ENCODE data around the gene TBC1D22B.
"Not testable (repeated sequence)": the region's sequence is repeated elsewhere in the genome, so short reads cannot be mapped to it uniquely, and the experiment has no call there.

TBC1D22B gene

GRCh38 chr6:37321516-37322415, 64.2 kb downstream of the TBC1D22B start:
- DNase-seq: no peak

DNA sequence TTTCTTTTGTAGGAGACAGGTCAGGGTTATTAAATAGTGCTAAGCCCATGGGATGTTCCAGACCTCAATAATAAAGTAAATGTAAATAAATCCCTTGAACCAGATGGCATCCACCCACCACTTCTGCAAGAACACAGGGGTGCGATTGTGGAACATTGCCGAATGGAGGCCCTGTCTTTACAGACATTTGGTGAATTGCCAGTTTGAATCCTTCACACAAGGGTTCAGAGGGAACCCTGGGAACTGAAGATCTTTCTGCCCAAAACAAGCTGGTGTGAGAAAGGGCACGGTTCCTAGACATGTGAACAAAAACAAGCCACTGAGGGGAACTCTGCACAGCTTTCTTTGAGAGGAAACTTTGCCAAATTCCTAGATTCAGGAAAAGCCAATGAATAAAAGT, 66.0 kb downstream of the TBC1D22B start:
- DNase-seq: peak; percentile 16

GRCh38 chr6:37324131-37325033, 66.8 kb downstream of the TBC1D22B start:
- peak; percentile 84 for DNase-seq

- DNase-seq: not testable (repeated sequence)
These were observed 72.8 kb downstream of the TBC1D22B start for GRCh38 chr6:37330345-37330744.

DNA sequence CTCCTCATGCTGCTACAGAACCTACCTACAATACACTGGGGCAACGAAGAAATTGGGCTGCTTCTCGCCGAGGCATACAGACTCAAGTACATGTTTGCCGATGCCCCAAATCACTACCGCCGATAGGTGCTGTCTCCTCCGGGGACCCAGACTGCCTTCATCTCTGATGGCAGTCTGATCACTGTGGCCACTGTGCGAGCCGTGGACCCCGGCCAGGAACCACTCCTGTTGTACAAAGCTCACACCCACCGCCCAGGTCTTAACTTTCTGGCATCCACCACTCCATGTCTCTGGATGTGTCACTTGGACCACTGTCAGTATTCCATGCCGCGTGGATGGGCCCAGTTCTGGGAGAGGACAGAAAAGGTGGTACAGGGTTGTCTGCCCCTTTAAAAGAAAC, 73.5 kb downstream of the TBC1D22B start:
- DNase-seq: no peak

DNA sequence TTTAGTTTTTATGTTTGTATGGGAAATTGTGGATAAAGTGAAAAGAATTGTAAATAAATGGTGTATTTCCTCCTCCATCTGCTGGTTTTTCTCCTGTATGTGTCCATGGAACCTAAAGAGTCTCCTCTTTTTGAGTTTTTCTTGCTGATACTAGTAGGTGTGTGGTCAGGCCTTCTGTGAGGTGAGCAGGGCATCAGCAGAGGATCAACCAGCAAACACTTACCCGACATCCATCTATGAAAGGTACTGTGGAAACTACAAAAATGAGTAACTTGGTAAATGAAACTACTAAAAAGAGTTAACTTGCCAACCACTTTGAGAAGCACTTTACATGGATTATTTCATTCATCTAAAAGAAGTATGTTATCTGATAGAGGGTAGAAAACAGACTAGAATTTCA, 75.3 kb downstream of the TBC1D22B start:
- DNase-seq: no peak

- DNase-seq: no peak
These were observed 76.5 kb downstream of the TBC1D22B start for GRCh38 chr6:37334047-37334446.

- not testable (repeated sequence) for DNase-seq
These were observed 80.7 kb downstream of the TBC1D22B start for GRCh38 chr6:37338317-37338716.

DNA sequence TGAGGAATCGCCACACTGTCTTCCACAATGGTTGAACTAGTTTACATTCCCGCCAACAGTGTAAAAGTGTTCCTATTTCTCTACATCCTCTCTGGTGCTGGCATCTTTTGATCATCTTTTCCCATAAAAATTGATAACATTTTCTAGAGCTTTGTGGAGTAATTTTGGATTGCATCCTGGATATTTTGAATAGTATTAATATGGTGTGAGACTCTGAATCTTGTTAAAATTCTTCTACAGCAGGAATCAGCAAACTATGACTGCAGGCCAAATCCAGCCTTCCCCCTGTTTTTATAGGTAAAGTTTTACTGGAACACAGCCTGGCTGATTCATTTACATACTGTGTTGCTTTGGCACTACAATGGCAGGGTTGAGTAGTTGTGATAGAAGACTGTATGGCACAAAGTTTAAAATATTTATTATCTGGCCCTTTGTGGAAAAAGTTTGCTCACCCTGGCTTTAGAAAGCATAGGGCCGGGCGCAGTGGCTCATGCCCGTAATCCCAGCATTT, 81.2 kb downstream of the TBC1D22B start:
- no peak for DNase-seq

GRCh38 chr6:37339741-37340638, 82.4 kb downstream of the TBC1D22B start:
- no peak for DNase-seq

GRCh38 chr6:37340639-37340943, 83.0 kb downstream of the TBC1D22B start:
- DNase-seq: no peak

GRCh38 chr6:37343248-37343647, 85.7 kb downstream of the TBC1D22B start:
- no peak for DNase-seq

- no peak for DNase-seq
These were observed 86.7 kb downstream of the TBC1D22B start for GRCh38 chr6:37344308-37344707.

- not testable (repeated sequence) for DNase-seq
These were observed 88.2 kb downstream of the TBC1D22B start for GRCh38 chr6:37345804-37346203.

- peak; percentile 13 for DNase-seq
These were observed 89.6 kb downstream of the TBC1D22B start for GRCh38 chr6:37347177-37347576.

- DNase-seq: no peak
These were observed 90.1 kb downstream of the TBC1D22B start for GRCh38 chr6:37347670-37348111.

DNA sequence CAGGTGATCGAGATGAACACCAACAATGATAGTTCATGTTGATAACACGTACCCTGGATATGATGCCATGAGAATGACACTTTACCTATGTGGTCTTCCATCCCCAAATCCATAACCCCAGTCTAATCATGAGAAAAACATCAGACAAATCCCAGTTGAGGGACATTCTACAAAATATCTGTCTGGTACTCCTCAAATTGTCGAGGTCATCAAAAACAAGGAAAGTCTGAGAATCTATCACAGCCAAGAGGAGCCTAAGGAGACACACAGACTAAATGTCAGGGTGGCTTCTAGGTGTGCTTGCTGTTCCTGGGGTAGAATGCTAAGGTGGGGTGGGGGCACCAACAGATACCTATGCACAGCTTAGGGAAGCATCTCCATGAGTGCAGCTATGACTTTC, 93.5 kb downstream of the TBC1D22B start:
- DNase-seq: no peak

GRCh38 chr6:37352384-37352783, 94.8 kb downstream of the TBC1D22B start:
- no peak for DNase-seq

DNA sequence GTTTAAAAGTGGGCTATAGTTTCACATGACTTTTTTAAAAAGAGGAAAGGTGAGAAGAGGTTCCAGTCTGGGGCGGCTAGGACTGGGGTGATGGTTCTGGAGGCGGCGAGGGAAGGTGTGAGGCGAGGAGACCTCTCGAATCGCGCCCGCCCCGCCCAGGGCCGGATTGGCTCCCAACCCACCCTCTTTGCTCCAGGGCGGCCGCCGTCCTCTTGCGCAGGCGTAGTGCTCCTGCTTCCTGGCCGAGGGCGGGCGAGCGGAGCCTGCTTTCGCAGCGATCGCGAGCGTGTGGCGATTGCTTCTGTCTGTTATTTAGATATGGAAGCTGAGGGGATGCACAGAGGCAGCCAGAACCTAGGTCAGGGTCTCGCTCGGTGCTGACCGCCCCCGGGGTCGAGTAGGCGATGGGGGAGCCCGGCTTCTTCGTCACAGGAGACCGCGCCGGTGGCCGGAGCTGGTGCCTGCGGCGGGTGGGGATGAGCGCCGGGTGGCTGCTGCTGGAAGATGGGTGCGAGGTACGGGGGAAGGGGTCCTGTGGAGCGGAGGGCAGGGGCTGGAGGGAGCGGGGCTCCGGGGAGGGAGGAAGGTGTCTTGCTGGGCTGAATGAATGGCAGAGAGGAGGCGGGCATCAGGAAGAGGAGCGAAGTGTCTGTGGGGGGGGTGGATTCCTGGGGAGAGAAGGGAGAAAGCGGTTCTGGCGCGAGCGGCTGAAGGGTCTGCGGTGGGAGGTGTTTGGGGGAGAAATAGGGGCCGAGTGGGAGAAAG, 96.4 kb downstream of the TBC1D22B start, which contains the start of gene RNF8:
Gene RNF8, plus strand, starts transcription at position 223 of the 765 bp plus-strand sequence. Its CDS starts 182 bp downstream, at position 405.
- DNase-seq: peak; percentile 86

DNA sequence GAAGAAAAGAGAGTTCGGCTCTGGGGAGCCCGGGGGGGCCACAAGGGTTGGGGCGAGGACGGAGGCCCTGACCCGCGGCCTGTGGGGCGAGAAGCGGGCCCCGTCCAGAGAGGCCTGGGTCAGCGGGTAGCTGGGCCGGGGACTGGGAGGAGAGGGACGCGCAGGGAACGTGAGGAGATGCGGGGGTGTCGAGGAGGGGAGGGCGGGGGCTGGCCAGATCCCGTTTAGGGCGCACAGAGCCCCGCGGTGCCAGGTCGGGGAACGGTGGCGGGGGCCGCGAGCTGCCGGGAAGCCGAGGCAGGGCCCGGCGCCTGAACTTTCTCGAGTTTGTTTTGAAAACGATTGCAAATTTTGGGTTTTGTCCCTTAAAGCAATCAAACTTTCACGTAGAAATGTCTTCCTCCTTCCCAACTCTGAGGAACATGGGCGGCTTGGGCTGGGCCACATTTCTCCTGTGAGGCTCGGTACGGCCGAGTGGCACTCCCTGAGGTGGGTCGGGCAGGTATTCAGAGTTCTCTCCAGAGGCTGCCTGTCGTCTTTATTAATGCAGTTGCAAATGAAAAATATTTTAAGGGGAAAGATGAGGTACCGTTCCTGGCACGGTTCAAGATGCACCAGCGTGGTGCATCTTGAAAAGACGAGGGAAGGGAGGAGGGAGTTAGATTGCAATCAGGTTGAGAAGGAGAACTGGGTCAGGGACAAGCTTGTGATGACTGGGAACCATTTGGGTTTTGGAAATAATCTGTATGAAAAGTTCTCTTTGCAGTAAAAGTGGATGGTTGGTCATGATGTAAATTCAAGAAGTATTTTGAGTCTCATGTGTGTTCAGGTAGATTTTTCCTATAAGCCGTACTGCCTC, 97.2 kb downstream of the TBC1D22B start:
- peak; percentile 20 for DNase-seq
